ENCODE measurements around the gene NUP155. TPM values are rescaled to one million over a fixed set of nuclear protein-coding genes. Genes with fewer than 3 reads are reported as not detected.
A peak's percentile ranks its signal among the peaks of the same experiment; 100 is the strongest.
"Not testable (repeated sequence)": the region's sequence is repeated elsewhere in the genome, so short reads cannot be mapped to it uniquely, and the experiment has no call there.

Gene NUP155
- total RNA-seq = 21.1 TPM
- long read RNA-seq, partial matches to known transcripts = 4 of 6 reads
- long read RNA-seq, other reads (novel, unspliced or antisense) = 2 of 6 reads

- DNase-seq (ENCODE audit: low spot score) = peak; percentile 95
Measured at GRCh38 chr5:37370864-37371726, at the start of gene NUP155. NUP155 (minus strand) TSS chr5:37371106; CDS start chr5:37370977, 129 bp downstream.

GRCh38 chr5:37417347-37417746 is 46.4 kb upstream of the NUP155 start:
- DNase-seq (ENCODE audit: low spot score) = no peak

GRCh38 chr5:37415456-37415855 is 44.5 kb upstream of the NUP155 start:
- DNase-seq (ENCODE audit: low spot score) = not testable (repeated sequence)

DNA sequence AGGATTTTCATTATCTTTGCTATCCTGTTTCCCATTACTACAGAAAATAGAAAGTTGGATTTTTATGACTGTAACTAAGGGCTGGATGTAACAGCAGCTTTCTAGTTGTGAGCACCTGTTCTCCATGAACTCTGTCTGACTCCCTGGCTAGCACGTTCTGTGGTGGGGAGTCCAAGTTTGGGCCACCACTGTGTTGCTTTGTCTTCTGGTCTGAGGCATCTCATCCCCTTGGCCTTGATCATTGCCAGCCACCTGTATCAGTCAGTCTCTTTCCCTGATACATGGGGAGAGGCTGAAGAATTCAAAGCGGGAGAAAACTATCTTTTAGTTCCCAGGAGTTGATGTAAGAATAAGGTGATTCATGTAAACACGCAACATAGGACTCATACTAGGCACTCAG is 41.6 kb upstream of the NUP155 start:
- no peak for DNase-seq (ENCODE audit: low spot score)

- DNase-seq (ENCODE audit: low spot score) = no peak
Measured at GRCh38 chr5:37400501-37400900, 29.6 kb upstream of the NUP155 start.

DNA sequence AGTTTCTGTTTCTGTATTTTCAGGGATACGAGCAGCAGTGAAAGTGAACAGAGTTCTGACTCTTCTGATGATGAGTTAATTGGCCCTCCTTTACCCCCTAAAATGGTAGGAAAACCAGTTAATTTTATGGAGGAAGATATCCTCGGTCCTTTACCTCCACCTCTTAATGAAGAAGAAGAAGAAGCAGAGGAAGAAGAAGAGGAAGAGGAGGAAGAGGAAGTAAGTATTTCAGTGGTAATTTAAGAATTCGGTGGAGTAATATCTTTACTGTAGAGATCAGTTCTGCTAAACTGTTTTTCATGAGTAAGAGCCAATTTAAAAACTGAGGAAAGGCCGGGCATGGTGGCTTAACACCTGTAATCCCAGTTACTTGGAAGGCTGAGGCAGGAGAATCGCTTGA is 25.4 kb upstream of the NUP155 start:
- no peak for DNase-seq (ENCODE audit: low spot score)

- no peak for DNase-seq (ENCODE audit: low spot score)
Measured at GRCh38 chr5:37391591-37391990, 20.7 kb upstream of the NUP155 start.

DNA sequence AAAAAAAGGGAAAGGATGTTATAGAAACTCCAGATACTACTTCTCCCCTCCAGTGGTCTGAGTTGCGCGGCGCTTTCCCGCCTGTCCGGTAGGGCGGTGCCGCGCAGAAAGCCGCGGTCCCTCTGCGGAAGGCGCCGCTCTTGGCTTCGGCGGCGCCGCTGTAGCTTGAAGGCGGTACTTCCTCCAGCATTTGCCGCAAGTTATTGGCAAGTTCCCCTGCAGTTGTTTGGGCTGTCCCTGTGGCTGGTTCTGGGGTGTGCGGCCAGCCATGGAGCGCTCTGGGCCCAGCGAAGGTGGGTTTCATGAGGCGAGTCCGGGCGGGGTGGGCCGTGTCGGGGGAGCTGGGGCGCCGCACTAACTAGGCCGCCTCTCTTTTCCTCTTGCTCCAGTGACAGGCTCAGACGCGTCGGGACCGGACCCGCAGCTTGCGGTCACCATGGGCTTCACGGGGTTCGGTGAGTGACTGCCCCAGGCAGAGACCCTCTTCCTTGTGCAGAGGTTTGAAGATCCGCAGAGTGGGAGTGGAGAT is 8.3 kb upstream of the NUP155 start, which contains the start of gene WDR70:
TSS of gene WDR70 (plus strand) at position 219 of the 529 bp plus-strand sequence. CDS start at position 269, 50 bp downstream.
- peak; percentile 93 for DNase-seq (ENCODE audit: low spot score)

GRCh38 chr5:37378066-37378465 is 7.2 kb upstream of the NUP155 start:
- peak; percentile 57 for DNase-seq (ENCODE audit: low spot score)

DNA sequence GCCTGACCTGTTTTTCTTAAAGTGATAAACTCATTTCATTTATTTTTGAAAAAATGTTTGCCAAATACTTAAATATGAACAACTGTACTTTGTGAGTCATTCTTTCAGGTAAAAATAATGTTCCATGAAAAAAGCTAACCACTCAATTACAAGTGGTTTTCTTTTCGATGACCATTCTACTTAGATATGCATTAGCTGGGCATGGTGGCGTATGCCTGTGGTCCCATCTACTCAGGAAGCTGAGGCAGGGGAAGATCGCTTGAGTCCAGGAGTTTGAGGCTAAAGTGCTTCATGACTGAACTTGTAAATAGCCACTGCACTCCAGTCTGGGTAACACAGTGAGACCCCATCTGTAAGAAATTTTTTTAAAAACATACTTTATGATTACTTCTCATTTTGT is 4.2 kb upstream of the NUP155 start:
- DNase-seq (ENCODE audit: low spot score) = peak; percentile 37

DNA sequence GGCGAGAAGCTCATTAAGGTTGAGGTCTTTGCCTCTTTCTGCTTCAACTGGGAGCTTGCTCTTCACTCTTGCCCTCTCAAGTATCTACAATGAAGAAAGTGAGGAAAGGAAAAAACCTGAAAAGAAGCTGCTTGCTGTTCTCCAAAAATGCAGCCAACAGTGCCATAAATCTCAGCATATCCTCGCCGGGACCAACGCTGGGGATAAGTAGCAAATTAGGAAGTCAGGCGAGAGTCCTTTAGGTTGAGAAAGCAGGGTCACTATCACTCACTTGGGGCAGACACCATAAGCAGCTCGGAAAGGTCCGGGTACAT is 399 bp downstream of the NUP155 start:
- DNase-seq (ENCODE audit: low spot score) = no peak

GRCh38 chr5:37355161-37355560 is 15.7 kb downstream of the NUP155 start:
- peak; percentile 14 for DNase-seq (ENCODE audit: low spot score)

DNA sequence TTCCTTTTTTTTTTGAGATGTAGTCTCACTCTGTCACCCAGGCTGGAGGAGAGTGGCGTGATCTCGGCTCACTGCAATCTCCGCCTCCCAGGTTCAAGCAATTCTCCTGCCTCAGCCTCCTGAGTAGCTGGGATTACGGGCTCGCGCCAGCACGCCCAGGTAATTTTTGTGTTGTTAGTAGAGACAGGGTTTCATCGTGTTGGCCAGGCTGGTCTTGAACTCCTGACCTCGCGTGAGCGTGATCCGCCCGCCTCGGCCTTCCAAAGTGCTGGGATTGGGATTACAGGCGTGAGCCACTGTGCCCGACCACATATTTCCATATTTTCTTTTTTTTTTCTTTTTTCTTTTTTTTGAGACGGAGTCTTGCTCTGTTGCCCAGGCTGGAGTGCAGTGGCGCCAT is 28.2 kb downstream of the NUP155 start:
- DNase-seq (ENCODE audit: low spot score) = peak; percentile 67

GRCh38 chr5:37334754-37335153 is 36.2 kb downstream of the NUP155 start:
- DNase-seq (ENCODE audit: low spot score) = not testable (repeated sequence)

DNA sequence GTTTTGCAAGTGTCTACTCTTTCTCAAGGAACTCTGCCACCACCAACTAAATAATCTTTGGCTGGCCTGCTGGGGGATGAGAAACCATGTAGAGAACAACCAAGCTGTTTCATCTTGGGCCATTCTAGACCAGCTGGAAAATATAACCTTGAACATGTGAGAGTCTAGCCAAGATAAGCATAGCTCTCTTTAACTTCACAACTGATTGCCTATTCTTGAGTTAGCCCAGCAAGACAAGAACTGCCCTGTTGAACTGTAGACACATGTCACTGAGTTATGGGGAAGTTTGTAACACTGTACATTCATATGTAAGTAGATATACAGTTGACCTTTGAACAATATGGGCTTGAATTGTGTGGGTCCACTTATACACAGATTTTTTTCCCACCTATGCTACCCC is 44.4 kb downstream of the NUP155 start:
- DNase-seq (ENCODE audit: low spot score) = no peak

- DNase-seq (ENCODE audit: low spot score) = no peak
Measured at GRCh38 chr5:37323607-37324006, 47.3 kb downstream of the NUP155 start.

DNA sequence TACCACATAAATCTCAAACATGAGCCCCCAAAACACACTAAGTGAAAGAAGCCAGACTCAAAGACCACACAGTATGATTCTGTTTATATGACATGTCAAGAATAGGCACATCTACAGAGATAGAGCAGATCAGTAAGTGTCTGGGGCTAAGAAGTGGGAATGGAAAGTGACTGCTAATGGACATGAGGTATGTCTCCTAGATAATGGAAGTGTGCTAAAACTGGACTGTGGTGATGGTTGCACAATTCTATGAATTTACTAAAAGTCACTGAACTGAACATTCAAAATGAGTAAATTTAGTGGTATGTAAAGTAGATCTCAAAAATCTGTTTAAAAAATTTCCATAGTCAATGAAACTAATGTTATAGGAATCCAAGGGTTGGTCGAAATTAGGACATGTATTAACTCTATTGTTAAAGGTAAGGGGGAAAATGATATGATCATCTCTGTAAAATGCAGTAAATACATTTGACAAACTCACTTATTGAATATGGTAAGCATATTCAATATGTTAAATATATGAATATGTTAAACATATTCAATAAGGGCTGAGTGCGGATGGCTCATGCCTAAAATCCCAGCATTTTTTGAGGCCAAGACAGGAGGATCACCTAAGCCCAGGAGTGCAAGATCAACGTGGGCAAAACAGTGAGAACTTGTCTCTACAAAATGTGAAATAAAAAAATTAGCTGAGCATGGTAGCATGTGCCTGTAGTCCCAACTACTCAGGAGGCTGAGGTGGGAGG is 51.7 kb downstream of the NUP155 start:
- no peak for DNase-seq (ENCODE audit: low spot score)

DNA sequence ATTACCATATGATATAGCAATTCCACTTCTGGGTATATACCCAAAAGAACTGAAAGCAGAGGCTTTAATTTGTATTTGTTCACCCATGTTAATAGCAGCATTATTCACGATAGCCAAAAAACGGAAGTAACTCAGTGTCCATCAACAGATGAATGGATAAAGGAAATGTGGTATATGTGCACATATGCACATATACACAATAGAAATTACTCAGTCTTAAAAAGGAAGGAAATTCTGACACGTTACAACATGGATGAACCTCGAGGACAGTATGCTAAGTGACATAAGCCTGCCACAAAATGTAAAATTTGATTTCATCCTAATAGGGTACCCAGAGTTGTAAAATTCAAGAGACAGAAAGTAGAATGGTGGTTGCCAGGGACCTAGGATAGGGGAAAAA is 54.9 kb downstream of the NUP155 start:
- no peak for DNase-seq (ENCODE audit: low spot score)

- DNase-seq (ENCODE audit: low spot score) = no peak
Measured at GRCh38 chr5:37310360-37310759, 60.5 kb downstream of the NUP155 start.

DNA sequence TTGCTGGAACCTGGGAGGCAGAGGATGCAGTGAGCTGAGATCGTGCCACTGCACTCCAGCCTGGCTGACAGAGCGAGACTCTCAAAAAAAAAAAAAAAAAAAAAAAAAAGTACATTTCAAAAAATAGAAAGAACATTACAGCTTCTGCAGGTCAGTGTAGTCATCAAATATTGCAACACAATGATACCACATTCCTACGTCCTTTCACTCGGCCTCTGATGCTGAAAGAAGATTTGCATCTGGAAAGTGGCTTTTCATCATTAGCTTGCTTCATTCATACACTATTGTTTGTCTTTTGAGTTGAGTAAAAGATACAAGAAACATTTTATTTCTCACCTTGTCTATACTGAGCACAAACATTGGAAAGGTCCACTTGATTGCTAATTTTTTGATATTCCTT is 62.1 kb downstream of the NUP155 start:
- no peak for DNase-seq (ENCODE audit: low spot score)

GRCh38 chr5:37304888-37305287 is 66.0 kb downstream of the NUP155 start:
- no peak for DNase-seq (ENCODE audit: low spot score)

GRCh38 chr5:37296313-37296712 is 74.6 kb downstream of the NUP155 start:
- DNase-seq (ENCODE audit: low spot score) = not testable (repeated sequence)

Data from mesenteric fat pad (tissue), 1 donor.